NB4 (cell line): ENCODE results near the gene YLPM1.
"Not testable (repeated sequence)": the region's sequence is repeated elsewhere in the genome, so short reads cannot be mapped to it uniquely, and the experiment has no call there.

Experiments used
- DNase-seq: peaks from one replicate; pipeline ENCODE4 v3.0.0; 2010; ENCODE audit warnings: low read depth
- H3K4me3 ChIP-seq: one replicate; pipeline ENCODE4 v1.5.1; 2011; ENCODE audit warnings: mild to moderate bottlenecking, low read depth, low read length, moderate library complexity
- MYC ChIP-seq: IDR thresholded peaks from 2 replicates; pipeline ENCODE4 v1.6.1; 2011; ENCODE audit warnings: low read depth, low read length
- POLR2A ChIP-seq: IDR thresholded peaks from 2 replicates; pipeline ENCODE4 v1.6.1; 2011; ENCODE audit warnings: mild to moderate bottlenecking; ENCODE audit not compliant: insufficient read length; ENCODE audit errors: extremely low read depth
- TF ChIP-seq, protein P1 (sequence below): IDR thresholded peaks from one replicate; pipeline ENCODE4 v1.5.1; 2012; ENCODE audit warnings: low read depth, low read length
- TF ChIP-seq, protein P2 (sequence below): IDR thresholded peaks from 2 replicates; pipeline ENCODE4 v1.6.1; 2011; ENCODE audit warnings: low read depth, low read length

Gene YLPM1

DNA sequence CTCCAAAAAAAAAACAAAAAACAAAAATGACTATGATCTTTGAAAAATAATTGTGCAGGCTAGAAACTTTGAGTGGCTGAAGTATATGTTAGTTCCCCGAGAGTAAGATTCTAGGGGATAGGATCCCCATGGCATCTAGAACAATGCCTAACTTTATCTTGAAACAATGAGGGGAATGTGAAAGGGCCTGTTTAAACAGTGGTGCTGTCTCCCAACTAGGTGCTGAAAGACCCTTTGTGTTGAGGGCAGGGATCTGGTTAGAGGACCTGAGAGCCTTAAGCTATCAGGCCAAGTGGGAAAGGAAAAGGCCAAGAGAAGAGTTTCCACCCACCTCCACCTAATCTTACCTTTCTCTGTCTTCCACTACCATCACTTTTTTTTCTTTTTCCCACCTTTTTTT is 6.8 kb upstream of the YLPM1 start:
- no peak overlapping the region for H3K4me3 ChIP-seq
- no peak for DNase-seq
- TF ChIP-seq MYC (no peak), POLR2A (no peak)
- TF ChIP-seq, protein P1, sequence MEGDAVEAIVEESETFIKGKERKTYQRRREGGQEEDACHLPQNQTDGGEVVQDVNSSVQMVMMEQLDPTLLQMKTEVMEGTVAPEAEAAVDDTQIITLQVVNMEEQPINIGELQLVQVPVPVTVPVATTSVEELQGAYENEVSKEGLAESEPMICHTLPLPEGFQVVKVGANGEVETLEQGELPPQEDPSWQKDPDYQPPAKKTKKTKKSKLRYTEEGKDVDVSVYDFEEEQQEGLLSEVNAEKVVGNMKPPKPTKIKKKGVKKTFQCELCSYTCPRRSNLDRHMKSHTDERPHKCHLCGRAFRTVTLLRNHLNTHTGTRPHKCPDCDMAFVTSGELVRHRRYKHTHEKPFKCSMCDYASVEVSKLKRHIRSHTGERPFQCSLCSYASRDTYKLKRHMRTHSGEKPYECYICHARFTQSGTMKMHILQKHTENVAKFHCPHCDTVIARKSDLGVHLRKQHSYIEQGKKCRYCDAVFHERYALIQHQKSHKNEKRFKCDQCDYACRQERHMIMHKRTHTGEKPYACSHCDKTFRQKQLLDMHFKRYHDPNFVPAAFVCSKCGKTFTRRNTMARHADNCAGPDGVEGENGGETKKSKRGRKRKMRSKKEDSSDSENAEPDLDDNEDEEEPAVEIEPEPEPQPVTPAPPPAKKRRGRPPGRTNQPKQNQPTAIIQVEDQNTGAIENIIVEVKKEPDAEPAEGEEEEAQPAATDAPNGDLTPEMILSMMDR = no peak
- TF ChIP-seq, protein P2, sequence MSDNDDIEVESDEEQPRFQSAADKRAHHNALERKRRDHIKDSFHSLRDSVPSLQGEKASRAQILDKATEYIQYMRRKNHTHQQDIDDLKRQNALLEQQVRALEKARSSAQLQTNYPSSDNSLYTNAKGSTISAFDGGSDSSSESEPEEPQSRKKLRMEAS = no peak

DNA sequence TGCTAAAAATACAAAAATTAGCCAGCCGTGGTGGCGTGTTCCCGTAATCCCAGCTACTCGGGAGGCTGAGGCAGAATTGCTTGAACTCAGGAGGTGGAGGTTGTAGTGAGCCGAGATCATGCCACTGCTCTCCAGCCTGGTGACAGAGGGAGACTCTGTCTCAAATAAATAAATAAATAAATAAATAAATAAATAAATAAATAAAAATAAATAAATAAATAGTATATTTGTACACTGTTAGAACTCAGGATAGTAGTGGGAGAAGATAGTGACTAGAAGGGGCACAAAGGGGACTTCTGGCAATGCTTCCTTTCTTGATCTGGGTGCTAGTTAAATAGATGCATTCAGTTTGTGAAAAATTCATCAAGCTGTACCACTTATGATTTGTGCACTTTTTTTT is 4.6 kb upstream of the YLPM1 start:
- H3K4me3 ChIP-seq, DNase-seq: not testable (repeated sequence)

DNA sequence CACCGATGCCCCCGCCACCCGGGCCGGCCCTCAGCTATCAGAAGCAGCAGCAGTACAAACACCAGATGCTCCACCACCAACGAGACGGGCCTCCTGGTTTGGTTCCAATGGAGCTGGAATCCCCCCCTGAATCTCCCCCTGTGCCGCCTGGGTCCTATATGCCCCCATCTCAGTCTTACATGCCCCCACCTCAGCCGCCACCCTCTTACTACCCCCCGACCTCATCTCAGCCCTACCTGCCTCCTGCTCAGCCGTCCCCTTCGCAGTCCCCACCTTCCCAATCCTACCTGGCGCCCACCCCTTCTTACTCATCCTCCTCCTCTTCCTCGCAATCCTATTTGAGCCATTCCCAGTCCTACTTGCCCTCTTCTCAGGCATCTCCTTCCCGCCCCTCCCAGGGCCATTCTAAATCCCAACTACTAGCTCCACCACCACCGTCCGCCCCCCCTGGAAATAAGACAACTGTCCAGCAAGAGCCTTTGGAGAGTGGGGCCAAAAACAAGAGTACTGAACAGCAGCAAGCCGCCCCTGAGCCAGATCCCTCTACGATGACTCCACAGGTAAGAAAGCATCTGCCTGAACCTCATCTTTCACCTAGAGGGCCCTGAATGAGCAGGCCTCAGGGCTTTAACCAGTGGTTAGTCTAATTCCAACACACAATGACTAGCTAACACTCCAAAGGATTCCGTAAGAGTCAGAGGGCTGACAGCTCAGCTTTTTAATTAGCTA is 851 bp downstream of the YLPM1 start:
- DNase-seq = peak; percentile 18
- peak overlapping the region; percentile 78 for H3K4me3 ChIP-seq
- TF ChIP-seq, protein P1 = no peak
- TF ChIP-seq, protein P2 = no peak

DNA sequence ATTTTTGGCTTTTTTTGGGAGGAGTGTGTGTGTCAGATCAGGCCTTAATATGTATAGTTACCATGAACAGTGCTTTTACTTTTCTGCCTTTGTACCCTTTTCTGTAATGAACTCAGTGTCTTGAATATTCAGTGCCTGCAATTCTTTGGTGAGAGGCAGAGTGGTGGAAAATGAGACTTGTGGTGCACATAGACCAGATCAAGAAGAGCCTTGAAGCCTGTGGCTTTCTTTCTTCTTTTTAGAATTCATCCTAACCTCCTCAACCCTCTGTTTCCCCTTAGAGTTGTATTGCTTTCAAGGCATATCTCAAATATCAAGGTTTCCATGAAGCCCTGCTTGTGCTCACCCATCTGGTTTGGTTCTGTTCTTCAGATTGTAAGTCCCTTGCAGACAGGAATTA is 2.6 kb downstream of the YLPM1 start:
- TF ChIP-seq MYC = no peak
- TF ChIP-seq, protein P2 = no peak
- TF ChIP-seq, protein P1 = no peak
- no peak for TF ChIP-seq POLR2A
- peak overlapping the region; percentile 78 for H3K4me3 ChIP-seq
- DNase-seq = no peak

DNA sequence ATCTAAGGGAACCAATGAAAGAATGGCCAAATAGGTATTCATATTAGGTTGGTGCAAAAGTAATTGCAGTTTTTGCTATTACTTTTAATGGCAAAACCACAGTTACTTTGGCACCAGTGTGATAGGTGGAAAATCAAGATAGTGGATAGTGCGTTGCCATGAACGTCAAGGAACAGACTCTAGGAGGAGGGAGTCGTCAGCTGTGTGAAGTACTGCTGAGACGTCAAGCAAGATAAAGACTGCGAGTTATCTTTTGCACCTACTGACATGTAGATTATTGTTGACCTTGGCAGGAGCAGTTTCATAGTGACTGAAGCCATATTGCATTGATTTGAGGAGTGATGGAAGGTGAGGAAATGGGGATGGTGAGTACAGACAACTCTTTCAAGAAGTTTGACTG is 8.3 kb downstream of the YLPM1 start:
- TF ChIP-seq, protein P2 = no peak
- TF ChIP-seq POLR2A (no peak), MYC (no peak)
- TF ChIP-seq, protein P1 = no peak
- no peak overlapping the region for H3K4me3 ChIP-seq
- no peak for DNase-seq

DNA sequence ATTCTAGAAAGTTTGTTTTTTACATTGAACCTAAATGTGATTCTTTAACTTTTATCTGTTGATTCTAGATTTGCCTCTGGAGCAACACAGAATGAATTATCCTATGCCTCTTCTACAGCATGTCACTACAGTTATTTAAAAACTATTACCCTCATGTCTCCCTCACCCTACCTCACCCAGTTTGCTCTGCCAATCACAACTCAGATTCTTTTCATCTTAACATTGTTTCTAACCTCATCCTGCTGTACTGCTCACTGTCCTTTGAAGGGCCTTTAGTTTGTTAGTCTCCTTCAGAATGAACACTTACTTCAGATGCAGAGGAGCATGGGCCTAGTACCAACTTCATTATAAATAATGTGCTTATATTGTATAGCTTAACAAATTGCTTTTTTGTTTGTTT is 21.5 kb downstream of the YLPM1 start:
- TF ChIP-seq MYC (no peak), POLR2A (no peak)
- TF ChIP-seq, protein P1 = no peak
- TF ChIP-seq, protein P2 = no peak
- no peak for DNase-seq
- no peak overlapping the region for H3K4me3 ChIP-seq
